ENCODE data around the gene TUBB6. TPM values are rescaled to one million over a fixed set of nuclear protein-coding genes. Genes with fewer than 3 reads are reported as not detected.

The TUBB6 gene
- polyA plus RNA-seq, 1 donor from 2014 or later, result 3.8 TPM

- no peaks in the 10 kb centered on the region for H3K79me2 ChIP-seq (replicated peaks; ENCODE audit: insufficient read depth, low read length)
- no peak overlapping the region for H3K27ac ChIP-seq (ENCODE audit: low read length)
- no peaks in the 10 kb centered on the region for H3F3A ChIP-seq (ENCODE audit: insufficient read depth, low read length, poor library complexity, severe bottlenecking)
- H2AFZ ChIP-seq (ENCODE audit: low read depth, low read length), result no peak overlapping the region
- no peak overlapping the region for H3K9ac ChIP-seq (ENCODE audit: low read length)
- H4K20me1 ChIP-seq (ENCODE audit: insufficient read depth), result no peaks in the 10 kb centered on the region
- no peak overlapping the region for H3K4me2 ChIP-seq (ENCODE audit: low read length)
- H3K9me3 ChIP-seq (ENCODE audit: low read length), result no peaks in the 10 kb centered on the region
- H3K36me3 ChIP-seq (ENCODE audit: insufficient read depth, low read length), result no peaks in the 10 kb centered on the region
- H3K4me3 ChIP-seq (ENCODE audit: low read length), result no peak overlapping the region
- TF ChIP-seq CTCF (IDR thresholded peaks at IDR 0.05; ENCODE audit: poor library complexity, severe bottlenecking) (no peak), MXI1 (conservative IDR thresholded peaks at IDR 0.05; ENCODE audit: poor library complexity, severe bottlenecking) (no peak), RAD21 (conservative IDR thresholded peaks at IDR 0.05) (no peak), SMC3 (conservative IDR thresholded peaks at IDR 0.05; ENCODE audit: poor library complexity) (no peak), EZH2 (IDR thresholded peaks at IDR 0.05; ENCODE audit: borderline replicate concordance, insufficient read depth, low read length, poor library complexity, severe bottlenecking) (no peak), EP300 (conservative IDR thresholded peaks at IDR 0.05; ENCODE audit: poor library complexity, severe bottlenecking) (no peak), TAF1 (IDR thresholded peaks at IDR 0.05; ENCODE audit: low read depth) (no peak), REST (IDR thresholded peaks at IDR 0.05; ENCODE audit: borderline replicate concordance) (no peak), POLR2AphosphoS5 (IDR thresholded peaks at IDR 0.05) (no peak)
- peaks cover under 1% of the 10 kb centered on the region for H3K27me3 ChIP-seq (ENCODE audit: insufficient read depth, low read depth, low read length)
- no peaks in the 10 kb centered on the region for H3K9me2 ChIP-seq (ENCODE audit: insufficient read depth, low read length)
Measured at GRCh38 chr18:12314591-12315305, 6.7 kb downstream of the TUBB6 start.

- H3K27me3 ChIP-seq (ENCODE audit: insufficient read depth, low read depth, low read length), result no peaks in the 10 kb centered on the region
- H3K9me2 ChIP-seq (ENCODE audit: insufficient read depth, low read length), result no peaks in the 10 kb centered on the region
- no peaks in the 10 kb centered on the region for H3K36me3 ChIP-seq (ENCODE audit: insufficient read depth, low read length)
- H3K4me3 ChIP-seq (ENCODE audit: low read length), result no peak overlapping the region
- no peak overlapping the region for H3K27ac ChIP-seq (ENCODE audit: low read length)
- no peaks in the 10 kb centered on the region for H3K9me3 ChIP-seq (ENCODE audit: low read length)
- TF ChIP-seq RAD21 (conservative IDR thresholded peaks at IDR 0.05) (no peak), TAF1 (IDR thresholded peaks at IDR 0.05; ENCODE audit: low read depth) (no peak), EP300 (conservative IDR thresholded peaks at IDR 0.05; ENCODE audit: poor library complexity, severe bottlenecking) (no peak), EZH2 (IDR thresholded peaks at IDR 0.05; ENCODE audit: borderline replicate concordance, insufficient read depth, low read length, poor library complexity, severe bottlenecking) (no peak), POLR2AphosphoS5 (IDR thresholded peaks at IDR 0.05) (no peak), MXI1 (conservative IDR thresholded peaks at IDR 0.05; ENCODE audit: poor library complexity, severe bottlenecking) (no peak), REST (IDR thresholded peaks at IDR 0.05; ENCODE audit: borderline replicate concordance) (no peak), SMC3 (conservative IDR thresholded peaks at IDR 0.05; ENCODE audit: poor library complexity) (no peak), CTCF (IDR thresholded peaks at IDR 0.05; ENCODE audit: poor library complexity, severe bottlenecking) (no peak)
- H3K9ac ChIP-seq (ENCODE audit: low read length), result no peak overlapping the region
- H3K4me2 ChIP-seq (ENCODE audit: low read length), result no peak overlapping the region
- no peak overlapping the region for H2AFZ ChIP-seq (ENCODE audit: low read depth, low read length)
- H3K79me2 ChIP-seq (replicated peaks; ENCODE audit: insufficient read depth, low read length), result no peaks in the 10 kb centered on the region
- no peaks in the 10 kb centered on the region for H4K20me1 ChIP-seq (ENCODE audit: insufficient read depth)
- no peaks in the 10 kb centered on the region for H3F3A ChIP-seq (ENCODE audit: insufficient read depth, low read length, poor library complexity, severe bottlenecking)
Measured at GRCh38 chr18:12315490-12315889, 7.4 kb downstream of the TUBB6 start.

Measured in neural cell (in vitro differentiated cells).